ENCODE results near the gene AMIGO3.
A peak's percentile ranks its signal among the peaks of the same experiment; 100 is the strongest.

AMIGO3 gene

DNA sequence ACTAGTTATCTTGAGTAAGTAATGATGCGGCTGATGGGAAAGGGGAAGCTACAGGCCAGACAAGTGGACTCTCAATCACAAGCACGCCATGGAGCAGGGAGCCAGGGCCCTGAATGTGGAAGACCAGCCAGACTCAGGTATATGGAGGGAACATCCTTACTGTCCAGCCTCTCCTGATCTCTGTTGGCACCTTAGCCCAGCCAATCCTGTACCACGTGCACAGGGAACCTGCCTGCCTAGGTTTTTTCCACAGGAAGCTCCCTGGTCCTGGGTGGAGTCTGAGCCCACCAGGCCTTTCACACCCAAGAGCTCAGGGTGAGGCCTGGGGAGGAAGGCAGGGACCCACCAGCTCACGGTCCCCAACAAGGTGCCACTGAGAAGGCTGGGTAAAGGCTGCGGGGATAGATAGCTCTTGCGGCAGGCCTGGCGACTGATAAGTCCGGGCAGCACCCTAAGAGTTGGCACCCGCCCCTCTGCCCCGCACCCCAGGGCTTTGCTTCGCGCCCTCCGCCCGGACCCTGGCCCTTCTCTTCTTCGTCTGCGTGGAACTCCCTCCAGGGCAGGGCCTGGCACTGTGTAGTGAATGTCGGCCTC is 46.3 kb downstream of the AMIGO3 start:
- peak overlapping the region; percentile 54 to 85 (median 82) for H3K4me3 ChIP-seq (ENCODE audit: low read depth in 1 of 5, low read length in 5 of 5)
- peaks cover 0 to 28% (median 24%) of the 10 kb centered on the region in 5 donors for H3K36me3 ChIP-seq (ENCODE audit: control insufficient read depth in 5 of 5, insufficient read depth in 5 of 5, low read length in 5 of 5)
- peaks cover 0 to 33% (median 29%) of the 10 kb centered on the region in 5 donors for H3K4me1 ChIP-seq (ENCODE audit: control insufficient read depth in 5 of 5, insufficient read depth in 5 of 5, low read length in 5 of 5)
- peak overlapping the region; percentile 78 for H3K27ac ChIP-seq (ENCODE audit: low read depth, low read length)
- H3K9me3 ChIP-seq (ENCODE audit: control insufficient read depth in 5 of 5, low read length in 5 of 5) = peaks cover 0 to 3% (median 0%) of the 10 kb centered on the region in 5 donors
- peak overlapping the region in 4 of 5 donors; percentile 55 to 81 (median 63) for H3K9ac ChIP-seq (ENCODE audit: low read length in 5 of 5)
- peaks cover 0 to 3% (median 0%) of the 10 kb centered on the region in 5 donors for H3K27me3 ChIP-seq (ENCODE audit: control insufficient read depth in 5 of 5, insufficient read depth in 4 of 5, low read length in 5 of 5)

DNA sequence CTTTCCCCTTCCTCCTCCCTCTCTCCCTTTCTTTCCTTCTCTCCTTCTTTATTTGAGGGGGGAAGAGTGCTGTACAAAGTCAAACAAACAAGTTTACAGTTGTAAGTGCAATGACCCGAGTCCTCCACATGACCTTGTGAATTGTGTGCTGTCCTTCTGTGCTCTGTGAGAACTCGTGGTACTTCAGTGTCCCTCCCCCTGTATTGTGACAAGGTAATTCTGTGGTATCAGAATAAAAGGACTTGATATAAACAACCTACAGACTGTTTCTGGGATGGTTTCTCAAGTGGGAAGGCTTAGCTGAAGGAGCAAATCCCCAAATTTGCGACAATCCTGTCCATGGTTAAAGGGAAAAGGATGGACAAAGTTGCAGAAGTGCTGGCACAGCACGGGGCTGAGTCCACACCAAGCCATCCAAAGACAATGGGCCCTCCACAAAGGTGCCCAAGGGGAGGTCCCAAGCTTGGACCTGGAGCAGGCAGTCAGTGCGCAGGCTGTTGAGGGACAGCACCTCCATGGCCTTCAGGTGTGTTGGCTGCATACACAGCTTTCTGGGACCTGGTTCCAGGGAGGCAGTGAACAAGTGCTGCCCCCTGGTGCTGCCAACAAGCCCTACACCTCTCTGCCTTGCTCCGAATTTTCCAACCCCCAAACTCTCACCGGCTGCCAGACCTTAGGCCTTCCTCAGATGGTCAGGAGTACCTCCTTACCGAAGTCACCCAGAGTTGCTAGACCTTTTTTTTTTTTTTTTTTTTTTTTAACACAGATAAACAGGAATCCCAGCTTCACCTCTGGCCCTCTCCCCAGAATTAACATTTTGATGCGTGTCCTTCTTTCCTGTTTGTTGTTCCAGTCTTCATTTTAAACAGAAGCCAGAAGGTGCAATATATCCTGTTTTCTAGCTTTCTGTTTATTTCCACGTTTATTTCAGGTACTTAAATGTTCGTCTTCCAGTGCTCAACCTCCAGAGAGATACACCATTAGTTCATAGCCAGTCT is 47.9 kb downstream of the AMIGO3 start:
- H3K4me3 ChIP-seq (ENCODE audit: low read depth in 1 of 5, low read length in 5 of 5) = no peak overlapping the region
- H3K9me3 ChIP-seq (ENCODE audit: control insufficient read depth in 5 of 5, low read length in 5 of 5) = peaks cover 0 to 3% (median 0%) of the 10 kb centered on the region in 5 donors
- no peak overlapping the region for H3K9ac ChIP-seq (ENCODE audit: low read length in 5 of 5)
- peaks cover 0 to 11% (median 8%) of the 10 kb centered on the region in 5 donors for H3K36me3 ChIP-seq (ENCODE audit: control insufficient read depth in 5 of 5, insufficient read depth in 5 of 5, low read length in 5 of 5)
- H3K27ac ChIP-seq (ENCODE audit: low read depth, low read length) = no peak overlapping the region
- H3K4me1 ChIP-seq (ENCODE audit: control insufficient read depth in 5 of 5, insufficient read depth in 5 of 5, low read length in 5 of 5) = peaks cover 0 to 35% (median 33%) of the 10 kb centered on the region in 5 donors
- H3K27me3 ChIP-seq (ENCODE audit: control insufficient read depth in 5 of 5, insufficient read depth in 4 of 5, low read length in 5 of 5) = peaks cover 0 to 8% (median 0%) of the 10 kb centered on the region in 5 donors

DNA sequence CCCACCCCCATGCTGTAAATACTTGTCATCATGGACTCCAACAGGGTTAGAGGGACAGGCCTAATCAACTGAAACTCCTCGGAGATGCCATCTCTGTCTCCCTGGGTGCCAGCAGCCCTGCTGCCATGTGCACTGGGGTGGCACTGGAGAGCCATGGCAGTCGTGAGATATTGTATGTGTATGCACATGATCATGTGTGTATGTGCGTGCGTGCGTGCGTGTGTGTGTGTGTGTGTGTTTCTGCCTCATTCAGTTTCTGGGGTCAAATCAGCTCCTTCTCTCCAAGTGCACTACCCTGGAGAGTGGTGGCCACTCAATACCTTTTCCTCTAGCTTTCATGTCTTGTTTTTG is 48.6 kb downstream of the AMIGO3 start:
- peaks cover 0 to 35% (median 33%) of the 10 kb centered on the region in 5 donors for H3K4me1 ChIP-seq (ENCODE audit: control insufficient read depth in 5 of 5, insufficient read depth in 5 of 5, low read length in 5 of 5)

DNA sequence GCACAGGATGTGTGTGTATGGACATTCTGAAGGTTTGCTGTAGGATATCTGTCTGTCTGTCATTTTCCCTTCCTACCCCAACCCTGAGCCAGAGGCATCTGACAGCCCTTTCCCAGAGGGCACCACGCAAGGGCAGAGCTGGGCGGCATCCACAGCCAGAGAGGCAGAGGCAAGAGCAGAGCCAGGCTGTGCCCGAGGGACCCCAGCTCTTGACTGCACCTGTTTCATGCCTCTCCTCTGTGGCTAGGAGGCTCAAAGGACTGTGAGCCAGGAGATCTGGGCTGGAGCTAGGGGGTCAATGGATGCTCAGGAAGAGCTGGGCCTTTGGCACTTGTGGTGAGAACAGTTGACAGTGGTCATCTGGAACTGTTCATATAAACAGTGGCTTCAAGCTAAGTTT is 50.1 kb downstream of the AMIGO3 start:
- Histone ChIP-seq H3K27me3 (ENCODE audit: control insufficient read depth in 5 of 5, insufficient read depth in 4 of 5, low read length in 5 of 5) (peaks cover 0 to 14% (median 3%) of the 10 kb centered on the region in 5 donors), H3K9ac (ENCODE audit: low read length in 5 of 5) (no peak overlapping the region), H3K9me3 (ENCODE audit: control insufficient read depth in 5 of 5, low read length in 5 of 5) (peaks cover 0 to 3% (median 0%) of the 10 kb centered on the region in 5 donors), H3K36me3 (ENCODE audit: control insufficient read depth in 5 of 5, insufficient read depth in 5 of 5, low read length in 5 of 5) (no peaks in the 10 kb centered on the region), H3K27ac (ENCODE audit: low read depth, low read length) (no peak overlapping the region), H3K4me3 (ENCODE audit: low read depth in 1 of 5, low read length in 5 of 5) (no peak overlapping the region), H3K4me1 (ENCODE audit: control insufficient read depth in 5 of 5, insufficient read depth in 5 of 5, low read length in 5 of 5) (peaks cover 0 to 25% (median 23%) of the 10 kb centered on the region in 5 donors)

More for the DNA sequence above, 48.6 kb downstream of the AMIGO3 start:
- no peak overlapping the region for H3K27ac ChIP-seq (ENCODE audit: low read depth, low read length)
- H3K4me3 ChIP-seq (ENCODE audit: low read depth in 1 of 5, low read length in 5 of 5) = no peak overlapping the region
- no peak overlapping the region for H3K9ac ChIP-seq (ENCODE audit: low read length in 5 of 5)
- H3K36me3 ChIP-seq (ENCODE audit: control insufficient read depth in 5 of 5, insufficient read depth in 5 of 5, low read length in 5 of 5) = peaks cover 0 to 5% (median under 1%) of the 10 kb centered on the region in 5 donors
- H3K27me3 ChIP-seq (ENCODE audit: control insufficient read depth in 5 of 5, insufficient read depth in 4 of 5, low read length in 5 of 5) = peaks cover 0 to 9% (median 0%) of the 10 kb centered on the region in 5 donors
- H3K9me3 ChIP-seq (ENCODE audit: control insufficient read depth in 5 of 5, low read length in 5 of 5) = peaks cover 0 to 3% (median 0%) of the 10 kb centered on the region in 5 donors

DNA sequence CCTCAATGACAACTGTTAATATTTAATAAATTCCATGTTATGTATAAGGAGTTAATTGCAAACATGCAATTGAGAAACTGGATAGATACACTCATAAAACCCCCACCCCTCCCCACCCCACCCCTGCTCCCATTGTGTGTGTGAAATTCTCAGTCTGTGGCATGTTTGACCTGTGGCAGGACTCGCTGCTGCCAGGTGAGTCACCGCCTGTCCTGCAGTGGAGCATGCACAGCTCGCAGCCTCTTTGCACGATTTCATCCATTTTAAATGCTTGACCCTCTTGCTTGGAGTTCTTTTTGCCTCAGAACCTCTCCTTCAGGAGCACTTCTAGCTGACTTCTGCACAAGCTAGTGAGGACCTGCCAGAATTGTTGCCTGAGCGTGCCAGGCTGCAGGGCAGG is 50.6 kb downstream of the AMIGO3 start:
- peaks cover 0 to 24% (median 21%) of the 10 kb centered on the region in 5 donors for H3K4me1 ChIP-seq (ENCODE audit: control insufficient read depth in 5 of 5, insufficient read depth in 5 of 5, low read length in 5 of 5)

DNA sequence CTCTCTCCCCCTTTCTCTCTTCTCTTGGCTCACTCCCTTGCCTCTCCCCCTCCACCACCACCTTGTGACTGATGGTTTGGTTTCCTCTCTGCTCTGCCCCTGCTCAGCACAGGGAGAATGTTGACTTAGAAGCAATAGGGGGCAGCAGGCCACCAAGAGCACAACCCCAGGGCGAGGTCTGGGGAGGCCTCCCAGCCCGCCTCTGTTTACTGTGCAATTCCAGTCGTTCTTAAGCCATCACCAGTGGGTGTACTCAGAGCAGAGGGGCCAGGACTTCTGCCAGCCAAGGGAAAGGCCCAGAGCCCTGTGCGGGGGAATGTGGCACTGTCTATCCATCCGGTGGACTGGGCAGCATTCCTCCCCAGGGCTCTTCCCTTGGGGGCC is 51.1 kb downstream of the AMIGO3 start:
- H3K27ac ChIP-seq (ENCODE audit: low read depth, low read length) = no peak overlapping the region
- H3K27me3 ChIP-seq (ENCODE audit: control insufficient read depth in 5 of 5, insufficient read depth in 4 of 5, low read length in 5 of 5) = peaks cover 1 to 14% (median 4%) of the 10 kb centered on the region in 5 donors
- H3K9ac ChIP-seq (ENCODE audit: low read length in 5 of 5) = peak overlapping the region in 1 of 5 donors; percentile 22
- H3K36me3 ChIP-seq (ENCODE audit: control insufficient read depth in 5 of 5, insufficient read depth in 5 of 5, low read length in 5 of 5) = no peaks in the 10 kb centered on the region
- peaks cover 0 to 21% (median 16%) of the 10 kb centered on the region in 5 donors for H3K4me1 ChIP-seq (ENCODE audit: control insufficient read depth in 5 of 5, insufficient read depth in 5 of 5, low read length in 5 of 5)
- H3K9me3 ChIP-seq (ENCODE audit: control insufficient read depth in 5 of 5, low read length in 5 of 5) = peaks cover 0 to 3% (median 0%) of the 10 kb centered on the region in 5 donors
- no peak overlapping the region for H3K4me3 ChIP-seq (ENCODE audit: low read depth in 1 of 5, low read length in 5 of 5)

More for the DNA sequence above, 50.6 kb downstream of the AMIGO3 start:
- H3K27ac ChIP-seq (ENCODE audit: low read depth, low read length) = no peak overlapping the region
- peaks cover 0 to 14% (median 3%) of the 10 kb centered on the region in 5 donors for H3K27me3 ChIP-seq (ENCODE audit: control insufficient read depth in 5 of 5, insufficient read depth in 4 of 5, low read length in 5 of 5)
- no peak overlapping the region for H3K4me3 ChIP-seq (ENCODE audit: low read depth in 1 of 5, low read length in 5 of 5)
- H3K36me3 ChIP-seq (ENCODE audit: control insufficient read depth in 5 of 5, insufficient read depth in 5 of 5, low read length in 5 of 5) = no peaks in the 10 kb centered on the region
- peaks cover 0 to 3% (median 0%) of the 10 kb centered on the region in 5 donors for H3K9me3 ChIP-seq (ENCODE audit: control insufficient read depth in 5 of 5, low read length in 5 of 5)
- peak overlapping the region in 1 of 5 donors; percentile 22 for H3K9ac ChIP-seq (ENCODE audit: low read length in 5 of 5)

DNA sequence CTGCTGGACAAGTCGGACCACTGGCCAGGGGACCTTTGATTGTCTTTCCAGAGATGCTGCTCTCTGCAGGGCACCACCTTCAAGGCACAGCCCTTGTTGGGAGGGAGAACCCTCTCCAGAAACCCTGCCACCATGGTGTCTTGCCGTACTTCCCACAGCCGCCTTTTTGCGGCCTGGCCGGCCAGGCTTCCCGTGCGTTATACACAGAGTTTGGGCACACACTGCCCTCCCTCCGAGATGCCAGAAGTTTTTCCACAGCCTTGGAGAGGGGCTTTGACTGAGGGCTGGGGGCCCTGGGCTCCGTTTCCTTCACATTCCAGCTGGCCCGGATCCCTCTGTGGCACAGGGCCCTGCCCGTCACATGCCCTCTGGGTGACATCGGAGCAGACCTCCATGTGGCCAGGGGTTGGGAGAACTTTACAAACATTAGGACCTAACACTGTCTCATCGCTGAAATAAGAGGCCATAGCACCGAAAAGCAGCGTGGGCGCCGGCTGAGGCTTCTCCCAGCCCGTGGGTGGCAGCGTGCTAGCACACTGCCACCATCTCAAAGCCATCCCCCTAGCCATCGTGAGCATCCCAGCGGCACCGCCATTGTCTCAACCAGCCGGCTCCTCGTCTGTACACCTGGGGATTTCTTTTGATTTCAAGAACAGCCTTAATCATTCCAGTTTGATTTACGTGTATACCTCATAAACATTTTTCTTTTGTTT is 51.6 kb downstream of the AMIGO3 start:
- Histone ChIP-seq H3K9me3 (ENCODE audit: control insufficient read depth in 5 of 5, low read length in 5 of 5) (no peaks in the 10 kb centered on the region), H3K27me3 (ENCODE audit: control insufficient read depth in 5 of 5, insufficient read depth in 4 of 5, low read length in 5 of 5) (peaks cover 3 to 14% (median 4%) of the 10 kb centered on the region in 5 donors), H3K4me1 (ENCODE audit: control insufficient read depth in 5 of 5, insufficient read depth in 5 of 5, low read length in 5 of 5) (peaks cover 0 to 17% (median 12%) of the 10 kb centered on the region in 5 donors), H3K9ac (ENCODE audit: low read length in 5 of 5) (peak overlapping the region in 1 of 5 donors; percentile 22), H3K27ac (ENCODE audit: low read depth, low read length) (no peak overlapping the region), H3K36me3 (ENCODE audit: control insufficient read depth in 5 of 5, insufficient read depth in 5 of 5, low read length in 5 of 5) (no peaks in the 10 kb centered on the region), H3K4me3 (ENCODE audit: low read depth in 1 of 5, low read length in 5 of 5) (no peak overlapping the region)
